ENCODE results near the gene PPP1R12B.
"Not testable (repeated sequence)": the region's sequence is repeated elsewhere in the genome, so short reads cannot be mapped to it uniquely, and the experiment has no call there.

Gene PPP1R12B

DNA sequence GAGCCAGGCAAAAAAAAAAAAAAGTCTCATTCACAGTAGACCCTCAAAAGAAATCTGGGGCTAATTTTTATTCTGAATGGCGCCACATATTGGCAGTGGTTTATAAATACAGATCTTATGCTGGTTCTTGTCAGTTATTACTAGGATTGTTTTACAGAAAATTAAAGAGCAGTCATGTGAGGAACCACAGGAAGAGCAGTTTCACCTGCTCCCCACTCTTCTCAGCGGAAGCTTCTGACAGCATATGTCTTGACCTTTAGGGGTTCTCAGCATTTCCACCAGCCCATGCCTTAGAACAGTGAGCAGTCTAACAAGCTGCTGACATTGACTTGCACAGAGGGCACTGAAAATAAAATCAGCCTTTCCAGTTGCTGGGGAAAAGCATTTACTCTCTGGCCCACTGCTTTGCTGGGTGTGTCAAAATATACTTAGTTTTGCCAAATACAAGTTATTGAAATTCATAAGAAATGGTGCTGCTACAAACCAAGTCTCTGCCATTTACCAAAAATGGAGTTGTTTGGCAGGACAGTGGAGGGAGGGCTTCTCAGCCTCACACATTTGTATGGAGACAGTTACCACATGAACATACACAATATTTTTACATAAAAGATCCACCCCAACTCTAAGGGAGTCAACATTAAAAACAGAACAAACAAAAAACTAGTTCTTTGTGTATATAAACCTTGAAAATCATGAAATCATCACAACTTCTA is 217.5 kb downstream of the PPP1R12B start:
- DNase-seq, result no peak

GRCh38 chr1:202567738-202568137 is 219.2 kb downstream of the PPP1R12B start:
- no peak for DNase-seq

- no peak for DNase-seq
Measured at GRCh38 chr1:202568410-202568809, 219.9 kb downstream of the PPP1R12B start.

- no peak for DNase-seq
Measured at GRCh38 chr1:202568826-202569225, 220.3 kb downstream of the PPP1R12B start.

GRCh38 chr1:202569393-202570322 is 221.2 kb downstream of the PPP1R12B start:
- no peak for DNase-seq

- DNase-seq, result peak; percentile 69
Measured at GRCh38 chr1:202571719-202572339, 223.3 kb downstream of the PPP1R12B start.

GRCh38 chr1:202572867-202573266 is 224.4 kb downstream of the PPP1R12B start:
- DNase-seq, result no peak

DNA sequence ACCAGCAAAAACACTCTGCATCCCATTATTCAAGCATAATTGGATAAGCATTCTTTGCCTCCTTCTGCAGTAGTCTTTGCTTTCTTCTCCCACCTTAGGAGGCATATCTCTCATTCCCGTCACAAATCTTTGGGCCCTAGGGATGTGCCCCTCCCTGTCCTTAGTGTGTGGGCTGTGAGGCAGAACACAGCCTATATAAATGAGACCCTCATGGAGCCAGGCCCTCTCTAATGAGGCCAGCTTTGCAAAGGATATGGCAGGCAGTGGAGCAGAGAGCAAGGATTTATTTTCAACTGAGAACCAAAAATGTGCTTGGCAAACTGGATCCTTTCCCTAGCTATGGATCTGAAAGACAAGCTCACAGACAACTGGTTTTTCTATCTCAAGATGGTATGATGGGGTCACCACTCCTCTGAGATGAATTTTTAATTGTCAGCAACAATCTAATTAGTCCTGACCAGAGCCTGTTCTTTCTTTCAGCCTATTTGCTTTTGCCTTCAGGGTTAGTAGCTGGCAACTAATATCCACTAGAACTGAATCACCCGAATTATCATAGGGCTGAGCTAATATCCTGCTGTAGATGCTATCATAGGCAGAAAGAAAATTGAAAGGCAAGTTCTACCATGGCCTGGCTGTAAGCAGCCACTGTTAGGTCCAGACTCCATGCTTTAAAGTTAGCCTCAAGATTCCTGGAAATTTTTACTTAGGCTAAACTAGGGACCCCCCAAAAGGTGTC is 227.6 kb downstream of the PPP1R12B start:
- no peak for DNase-seq

GRCh38 chr1:202576816-202577215 is 228.3 kb downstream of the PPP1R12B start:
- no peak for DNase-seq

DNA sequence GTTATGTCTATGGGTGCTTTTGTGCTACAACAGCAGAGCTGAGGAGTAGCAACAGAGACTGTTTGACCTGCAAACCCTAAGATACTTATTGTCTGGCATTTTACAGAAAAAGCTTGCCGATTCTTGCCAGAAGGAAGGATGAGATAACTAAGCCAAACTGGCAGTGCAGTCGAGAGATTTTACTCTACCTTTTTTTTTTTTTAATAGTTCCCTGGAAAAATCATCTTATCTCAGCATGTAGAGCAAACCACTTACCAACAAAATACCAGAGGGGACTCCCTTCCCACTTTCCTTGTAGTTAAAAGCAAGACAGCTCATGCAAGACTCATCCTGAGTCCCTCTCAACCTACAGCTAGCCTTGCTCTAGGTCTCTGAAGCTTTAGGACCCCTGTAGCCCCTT is 228.9 kb downstream of the PPP1R12B start:
- no peak for DNase-seq

DNA sequence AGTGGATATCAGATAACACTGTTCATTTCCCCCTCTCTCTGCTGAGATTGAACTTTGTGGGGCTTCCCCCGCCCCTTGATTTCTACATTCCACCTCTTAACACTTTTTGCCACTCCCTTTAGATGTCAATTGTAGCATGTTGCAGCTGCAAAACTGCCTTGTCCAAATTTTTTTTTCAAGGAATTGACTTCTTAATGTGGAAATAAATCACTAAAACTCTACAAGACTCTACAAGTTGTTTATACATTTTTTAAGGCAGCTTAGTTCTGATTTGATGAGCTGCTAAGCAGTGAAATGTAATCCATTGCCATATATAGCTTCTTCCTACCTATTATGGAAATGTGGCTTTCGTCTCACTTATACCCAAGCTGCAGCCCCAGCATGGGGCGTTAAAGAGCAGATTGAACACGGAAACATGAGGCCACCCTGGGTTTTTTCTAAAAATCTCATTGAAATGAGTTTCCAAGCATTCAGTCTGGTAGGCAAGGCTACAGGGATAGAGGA is 229.6 kb downstream of the PPP1R12B start:
- no peak for DNase-seq

DNA sequence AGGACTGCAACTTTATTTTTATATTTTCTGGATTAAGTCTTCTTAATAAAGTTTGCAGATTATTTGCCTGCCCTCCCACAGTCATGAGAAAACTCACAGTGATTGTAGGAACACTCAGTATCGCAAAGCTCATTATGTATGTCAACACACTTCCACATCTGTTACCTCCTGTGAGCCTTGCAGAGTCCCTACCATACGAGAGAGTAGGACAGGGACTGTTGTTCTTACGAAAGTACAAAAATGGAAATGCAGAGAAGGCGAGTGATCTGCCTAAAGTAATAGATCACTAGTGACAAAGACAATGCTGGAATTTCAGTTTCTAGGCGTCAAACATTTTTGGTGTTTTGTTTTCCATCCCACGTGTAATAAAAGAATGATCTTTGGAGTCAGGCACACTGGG is 230.1 kb downstream of the PPP1R12B start:
- DNase-seq, result no peak

GRCh38 chr1:202579806-202580205 is 231.3 kb downstream of the PPP1R12B start:
- no peak for DNase-seq

DNA sequence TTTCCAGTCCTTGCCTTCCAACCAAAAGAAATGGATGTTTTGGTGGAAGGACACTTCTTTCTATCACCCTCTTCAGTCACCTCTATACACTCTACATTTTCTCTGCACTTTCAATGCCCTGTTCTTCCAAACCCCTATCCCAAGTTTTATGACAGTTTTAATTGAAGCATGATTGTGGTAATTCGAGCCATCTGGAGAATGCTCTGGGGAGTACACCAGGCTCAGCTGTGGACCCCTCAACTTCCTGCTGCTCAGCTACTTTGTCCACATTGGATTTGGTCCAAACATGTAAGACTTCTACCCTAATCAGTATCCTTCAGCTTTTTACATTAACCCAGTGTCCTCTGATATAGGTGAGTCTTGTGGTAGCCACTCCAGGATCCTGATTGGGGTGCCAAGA is 232.1 kb downstream of the PPP1R12B start:
- DNase-seq, result no peak

DNA sequence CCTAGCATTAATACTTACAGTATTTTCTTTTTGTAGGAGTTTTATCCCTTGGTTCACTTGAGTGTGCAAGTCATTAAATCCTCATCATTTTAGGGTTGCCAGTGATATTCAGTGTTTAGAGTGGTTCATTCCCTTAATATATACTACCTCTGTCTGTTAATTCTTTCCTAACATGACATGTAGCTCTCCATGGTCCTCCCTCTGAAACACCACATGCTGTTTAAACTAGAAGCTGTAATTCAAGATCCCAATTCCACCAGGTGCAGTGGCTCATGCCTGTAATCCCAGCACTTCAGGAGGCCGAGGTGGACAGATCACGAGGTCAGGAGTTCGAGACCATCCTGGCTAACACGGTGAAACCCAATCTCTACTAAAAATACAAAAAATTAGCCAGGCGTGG is 233.9 kb downstream of the PPP1R12B start:
- DNase-seq, result not testable (repeated sequence)

DNA sequence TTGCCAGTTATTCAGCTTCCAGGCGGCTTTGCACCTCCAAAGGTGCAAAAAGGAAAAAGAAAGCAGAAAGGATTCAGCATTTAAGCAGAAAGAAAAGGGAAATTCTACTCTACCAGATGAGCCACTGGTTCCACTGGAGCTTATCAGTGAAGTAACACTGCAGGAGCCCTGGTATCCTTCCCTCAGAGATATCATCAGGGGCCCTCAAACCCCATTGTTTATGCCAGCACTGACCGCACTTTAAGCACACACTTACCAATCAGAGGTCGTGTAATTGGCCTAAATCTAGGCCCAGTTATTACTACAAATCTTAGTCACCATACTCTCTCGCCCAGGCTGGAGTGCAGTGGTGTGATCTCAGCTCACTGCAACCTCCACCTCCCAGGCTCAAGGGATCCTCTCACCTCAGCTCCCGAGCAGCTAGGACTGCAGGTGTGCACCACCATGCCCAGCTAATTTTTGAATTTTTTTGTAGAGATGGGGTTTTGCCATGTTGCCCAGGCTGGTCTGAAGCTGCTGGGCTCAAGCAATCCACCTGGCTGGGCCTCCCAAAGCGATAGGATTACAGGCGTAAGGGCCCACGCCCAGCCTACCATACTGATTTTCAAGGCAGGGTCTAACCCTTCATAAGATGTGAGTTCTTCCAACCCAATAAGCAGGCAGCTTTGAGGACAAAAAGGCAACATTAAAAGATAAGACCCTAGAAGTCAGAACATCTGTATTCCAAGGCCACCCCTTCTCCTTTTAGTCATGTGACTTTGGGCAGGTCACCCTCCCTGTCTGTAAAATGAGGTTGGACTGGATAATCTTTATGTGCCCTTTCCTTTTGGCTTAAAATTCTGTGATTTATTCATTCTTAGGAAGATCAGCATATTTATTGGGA is 236.4 kb downstream of the PPP1R12B start:
- DNase-seq, result no peak

DNA sequence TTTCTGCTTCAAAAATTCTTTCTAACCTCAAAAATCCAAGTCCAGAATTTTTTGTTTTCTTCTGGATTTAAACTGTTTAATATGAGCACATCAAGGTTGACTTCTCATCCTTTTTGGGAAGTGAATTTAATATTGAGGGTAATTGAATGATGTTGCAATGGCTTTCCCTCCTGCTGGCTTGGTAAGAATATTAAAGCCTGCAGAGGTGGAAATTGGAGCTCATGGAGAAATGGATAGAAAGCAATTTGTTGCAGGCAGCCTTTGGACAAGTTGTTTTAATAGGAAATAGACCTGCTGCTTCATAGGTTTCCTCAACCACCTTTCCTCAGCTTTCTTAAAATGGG is 237.1 kb downstream of the PPP1R12B start:
- DNase-seq, result no peak

GRCh38 chr1:202586018-202586821 is 237.7 kb downstream of the PPP1R12B start:
- peak; percentile 50 for DNase-seq

DNA sequence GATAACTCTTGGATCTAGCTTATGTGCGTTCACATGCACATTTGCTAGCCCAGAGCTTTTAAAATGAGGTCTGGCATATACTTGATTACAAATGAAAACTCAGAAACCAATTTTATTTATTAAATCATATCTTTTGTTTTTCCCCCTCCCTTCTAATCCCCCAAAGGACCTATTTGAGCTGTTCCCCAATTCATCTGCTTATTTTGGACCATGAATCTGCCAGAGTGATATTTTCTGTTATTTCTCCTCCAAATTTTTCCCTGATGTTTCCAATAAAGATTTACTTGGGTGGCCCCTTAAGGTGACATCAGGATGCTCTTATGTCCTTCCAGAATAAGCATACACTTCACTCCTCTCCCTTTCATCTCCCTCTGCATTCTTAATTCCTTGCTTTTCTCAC is 238.4 kb downstream of the PPP1R12B start:
- DNase-seq, result no peak

DNA sequence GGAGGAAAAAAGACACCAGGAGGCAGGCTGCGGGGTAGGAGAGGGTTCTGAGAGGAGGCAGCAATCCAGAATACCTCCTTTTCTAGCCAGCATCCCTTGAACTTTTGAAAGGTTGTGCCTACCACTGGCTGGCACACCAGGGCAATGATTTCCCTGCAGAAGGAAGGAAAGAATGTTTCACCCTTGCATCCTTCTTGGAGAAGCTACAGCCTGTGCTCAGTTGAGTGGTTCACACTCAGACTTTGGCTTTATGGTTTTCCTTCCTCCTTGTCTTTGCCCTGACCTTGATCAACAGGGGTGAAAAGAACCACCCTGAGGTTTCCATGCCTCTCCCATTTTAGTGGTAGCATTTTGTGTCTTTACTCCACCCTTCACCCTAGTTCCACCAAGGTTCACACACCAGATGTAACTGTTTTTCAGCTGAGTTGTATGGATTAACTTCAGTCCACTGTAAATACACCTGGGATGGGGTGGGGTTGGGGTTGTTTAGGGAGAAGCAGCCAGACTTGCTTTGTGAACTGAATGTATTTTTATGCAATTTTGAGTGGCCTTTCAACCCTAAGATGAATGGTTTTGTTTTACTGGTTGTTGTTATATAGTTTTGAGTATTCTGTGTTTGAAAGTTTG is 239.5 kb downstream of the PPP1R12B start:
- no peak for DNase-seq
